GM12878 (cell line): Measurements from ENCODE around the gene AP5Z1. TPM values are rescaled to one million over a fixed set of nuclear protein-coding genes. Genes with fewer than 3 reads are reported as not detected.

ENCODE experiments used
- ATAC-seq: fragments of 200-7000 bp; cut with Tn5 transposase; 3 replicates; pipeline ENCODE4 v1.9.1; 2020; ENCODE audit warnings: mild to moderate bottlenecking, moderate library complexity
- BruUV-seq: library from RNA; stranded (reverse); fragments of 400-500 nt; replicated peaks from 2 replicates; lab custom pipeline; 2021; lab: Mats Ljungman, UMichigan
- CTCF ChIA-PET: fragments of 300-600 bp; sonication (Branson Sonifier 250); formaldehyde crosslinking; extraction: SDS; loops from one replicate; lab custom pipeline; 2021; ENCODE audit warnings: inconsistent platforms; lab: Yijun Ruan, JAX
- POLR2A ChIA-PET: fragments of 350-600 bp; formaldehyde crosslinking; extraction: SDS; loops from one replicate; lab custom pipeline; 2021; ENCODE audit warnings: inconsistent platforms; lab: Charles Lee
- RAD21 ChIA-PET: fragments of 300-600 bp; sonication (Branson Sonifier 250); formaldehyde crosslinking; loops from one replicate; lab custom pipeline; 2023; ENCODE audit warnings: antibody characterized with exemption; ENCODE audit not compliant: unreplicated experiment; lab: Charles Lee
- SMC1A ChIA-PET: fragments of 300-600 bp; sonication (Branson Sonifier 250); formaldehyde crosslinking; loops from one replicate; lab custom pipeline; 2023; ENCODE audit not compliant: unreplicated experiment, uncharacterized antibody; lab: Charles Lee
- DNase-seq: peaks from one replicate; pipeline ENCODE4 v3.0.0-alpha.2; 2011; ENCODE audit warnings: low read depth, low spot score
- FAIRE-seq: peaks from 3 replicates; lab custom pipeline; 2011; peaks lifted over from hg19 to GRCh38; lab: Jason Lieb, UNC
- H2AFZ ChIP-seq: 2 replicates; pipeline ENCODE4 v1.6.0; 2011; ENCODE audit warnings: low read depth, low read length, control low read depth; ENCODE audit not compliant: control insufficient read depth
- H3K27ac ChIP-seq: 2 replicates; pipeline ENCODE4 v1.5.1; 2011; ENCODE audit warnings: control low read depth; ENCODE audit not compliant: control insufficient read depth, insufficient read depth
- H3K27me3 ChIP-seq, 2 experiments: replicated peaks in 1 of 2; 2 replicates each; pipeline versions ENCODE4 v1.6.0 to v1.6.1; 2011; ENCODE audit warnings: low read length in 1 of 2; ENCODE audit not compliant: control insufficient read depth in 2 of 2, insufficient read depth in 2 of 2
- H3K36me3 ChIP-seq, 2 experiments: 2 replicates each; pipeline ENCODE4 v1.5.1; 2011; ENCODE audit warnings: low read length in 1 of 2; ENCODE audit not compliant: control insufficient read depth in 2 of 2, insufficient read depth in 2 of 2
- H3K4me1 ChIP-seq: 2 replicates; pipeline ENCODE4 v1.6.1; 2011; ENCODE audit warnings: mild to moderate bottlenecking, low read length, moderate library complexity, mixed read lengths; ENCODE audit not compliant: control insufficient read depth, insufficient read depth
- H3K4me2 ChIP-seq: 2 replicates; pipeline ENCODE4 v1.6.0; 2011; ENCODE audit warnings: control low read depth; ENCODE audit not compliant: control insufficient read depth, insufficient read depth
- H3K4me3 ChIP-seq: fragments of 200-600 bp; sonication (generic); 2 replicates; pipeline ENCODE4 v1.5.1; 2016
- H3K79me2 ChIP-seq: 2 replicates; pipeline ENCODE4 v1.6.0; 2011; ENCODE audit warnings: low read length; ENCODE audit not compliant: control insufficient read depth, insufficient read depth
- H3K9ac ChIP-seq: 2 replicates; pipeline ENCODE4 v1.8.0; 2011; ENCODE audit warnings: low read length, control low read depth, mixed read lengths; ENCODE audit not compliant: control insufficient read depth, insufficient read depth
- H3K9me3 ChIP-seq: replicated peaks from 3 replicates; pipeline ENCODE4 v1.5.1; 2011; ENCODE audit warnings: mild to moderate bottlenecking, low read length; ENCODE audit not compliant: control insufficient read depth, insufficient read depth
- H4K20me1 ChIP-seq: 2 replicates; pipeline ENCODE4 v1.6.0; 2011; ENCODE audit not compliant: control insufficient read depth, insufficient read depth
- CBFB ChIP-seq: IDR thresholded peaks from 2 replicates; pipeline ENCODE4 v1.6.1; 2016; ENCODE audit warnings: antibody characterized with exemption, low read depth
- MYB ChIP-seq: fragments of 150-350 bp; IDR thresholded peaks from 2 replicates; pipeline ENCODE4 v1.6.1; 2014; ENCODE audit warnings: mild to moderate bottlenecking, low read depth, low read length, borderline replicate concordance
- PAX8 ChIP-seq: fragments of 450-650 bp; IDR thresholded peaks from 2 replicates; pipeline ENCODE4 v1.6.1; 2017; ENCODE audit warnings: mild to moderate bottlenecking, moderate library complexity
- STAT1 ChIP-seq: fragments of 450-650 bp; conservative IDR thresholded peaks from 2 replicates; pipeline ENCODE4 v1.6.1; 2014; ENCODE audit warnings: antibody characterized with exemption, mild to moderate bottlenecking
- TBL1XR1 ChIP-seq: IDR thresholded peaks from 2 replicates; pipeline ENCODE4 v1.6.1; 2012; ENCODE audit warnings: low read depth, low read length, improper control_type of control experiment
- YBX1 ChIP-seq: fragments of 450-650 bp; IDR thresholded peaks from 2 replicates; pipeline ENCODE4 v1.6.1; 2016; ENCODE audit warnings: antibody characterized with exemption
- WGBS: methylation state at CpG from one replicate; pipeline ENCODE4 v1.1.6; 2016; ENCODE audit warnings: low lambda C conversion rate; ENCODE audit not compliant: insufficient replicate concordance, insufficient coverage; ENCODE audit errors: missing lambda C conversion rate; 5-methylcytosine and 5-hydroxymethylcytosine counted together
- in situ Hi-C: fragments of 300-500 bp; cut with MboI; formaldehyde crosslinking; loops from 9 replicates; pipeline ENCODE4 v1.14.3; 2018; ENCODE audit warnings: mixed read lengths
- intact Hi-C: fragments of 100-400 bp; cut with micrococcal nuclease; formaldehyde crosslinking; loops from one replicate; pipeline ENCODE4 v1.14.2; 2022; ENCODE audit not compliant: unreplicated experiment
- polyA plus RNA-seq, 11 experiments: library from polyadenylated mRNA; depleted of rRNA in 4 of 11; unstranded in 6 of 11; stranded (reverse) in 5 of 11; fragments of >200 nt; fragmentation: Nextera tagmentation in 4 of 11; fragmentation: Illumina TruSeq in 1 of 11; extraction: Ambion mirVana in 4 of 11; extraction: Trizol in 1 of 11; gene quantifications; 1 replicate in 1 of 11; 2 replicates in 10 of 11; pipeline versions ENCODE4 v1.2.1 to v1.2.3, GENCODE V29; 2011 to 2016; ENCODE audit warnings: inconsistent platforms in 2 of 11, missing spikeins in 2 of 11, low read depth in 1 of 11
- total RNA-seq, 4 experiments: library from RNA; depleted of rRNA in 3 of 4; stranded (reverse); fragments of >200 nt in 3 of 4; fragmentation: Illumina TruSeq in 1 of 4; extraction: Trizol in 1 of 4; gene quantifications; 2 replicates each; pipeline versions ENCODE4 v1.2.1 to v1.2.3, GENCODE V29; 2013 to 2021
- TF ChIP-seq, protein P1 (sequence below): fragments of 450-650 bp; IDR thresholded peaks from 2 replicates; pipeline ENCODE4 v1.6.1; 2018; ENCODE audit warnings: mild to moderate bottlenecking, low read depth, moderate library complexity; ENCODE audit not compliant: partially characterized antibody

Gene AP5Z1
- total and polyA plus RNA-seq, 10 of the 15 experiments (the other 5 are each of a cell fraction or from before 2014, with no cell fraction given), result 0.37 to 43.4 (median 19.4) TPM

DNA sequence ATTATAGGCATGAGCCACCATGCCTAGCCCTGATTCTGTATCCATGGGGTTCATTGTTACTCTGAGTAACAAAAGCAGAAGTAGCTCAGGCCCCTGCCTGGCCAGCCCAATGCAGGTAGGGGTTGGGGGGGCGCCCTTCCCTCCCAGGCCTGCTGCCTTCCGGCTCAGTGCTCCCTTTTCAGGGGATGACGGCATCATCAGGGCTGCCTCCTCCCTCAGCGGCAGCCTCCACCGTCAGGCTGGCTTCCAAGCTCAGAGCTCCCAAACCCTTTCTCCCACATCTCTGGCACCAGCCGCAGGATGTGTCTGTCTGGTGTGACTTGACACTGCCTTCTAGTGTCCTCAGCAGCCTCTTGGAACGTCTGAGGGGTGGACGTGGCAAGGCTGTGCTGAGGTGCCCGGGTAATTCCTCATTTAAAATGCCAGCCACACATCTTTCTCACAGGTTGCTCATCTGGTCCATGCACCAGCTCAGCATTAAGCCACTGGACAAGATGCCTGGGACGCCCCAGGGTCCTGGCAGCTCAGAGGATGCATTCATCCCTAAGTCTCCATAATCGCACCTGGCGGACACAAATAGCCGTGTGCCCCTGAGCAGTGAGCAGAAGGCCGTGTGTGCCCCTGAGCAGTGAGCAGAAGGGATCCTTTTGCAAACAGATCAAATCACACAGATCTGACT is 48.2 kb downstream of the AP5Z1 start:
- no peak for ATAC-seq
- intact Hi-C loops, result loop anchor here (10.0 kb wide), 1 partner anchor 151 kb away; no protein-coding TSS in a partner anchor
- H3K79me2 ChIP-seq, result no peaks in the 10 kb centered on the region
- ChIA-PET POLR2A (no interaction called here), RAD21 (interaction anchor here (0.5 kb wide), 1 partner anchor 265 kb away, joined by 4 read pairs; no protein-coding TSS in a partner anchor), CTCF (no interaction called here), SMC1A (no interaction called here)
- H3K27ac ChIP-seq, result no peak overlapping the region
- H3K9me3 ChIP-seq, result no peaks in the 10 kb centered on the region
- 23% methylated on average over 14 of the region's 14 CpGs for WGBS
- H3K36me3 ChIP-seq, result no peaks in the 10 kb centered on the region
- H3K9ac ChIP-seq, result no peak overlapping the region
- H4K20me1 ChIP-seq, result no peaks in the 10 kb centered on the region
- DNase-seq, result no peak
- in situ Hi-C loops, result no loop called here
- no peak overlapping the region for H3K4me3 ChIP-seq
- no TSS peak for BruUV-seq
- no peaks in the 10 kb centered on the region for H3K27me3 ChIP-seq
- H2AFZ ChIP-seq, result no peak overlapping the region
- TF ChIP-seq PAX8 (no peak), CBFB (no peak), TBL1XR1 (no peak), MYB (no peak), STAT1 (no peak), YBX1 (no peak)
- TF ChIP-seq, protein P1, sequence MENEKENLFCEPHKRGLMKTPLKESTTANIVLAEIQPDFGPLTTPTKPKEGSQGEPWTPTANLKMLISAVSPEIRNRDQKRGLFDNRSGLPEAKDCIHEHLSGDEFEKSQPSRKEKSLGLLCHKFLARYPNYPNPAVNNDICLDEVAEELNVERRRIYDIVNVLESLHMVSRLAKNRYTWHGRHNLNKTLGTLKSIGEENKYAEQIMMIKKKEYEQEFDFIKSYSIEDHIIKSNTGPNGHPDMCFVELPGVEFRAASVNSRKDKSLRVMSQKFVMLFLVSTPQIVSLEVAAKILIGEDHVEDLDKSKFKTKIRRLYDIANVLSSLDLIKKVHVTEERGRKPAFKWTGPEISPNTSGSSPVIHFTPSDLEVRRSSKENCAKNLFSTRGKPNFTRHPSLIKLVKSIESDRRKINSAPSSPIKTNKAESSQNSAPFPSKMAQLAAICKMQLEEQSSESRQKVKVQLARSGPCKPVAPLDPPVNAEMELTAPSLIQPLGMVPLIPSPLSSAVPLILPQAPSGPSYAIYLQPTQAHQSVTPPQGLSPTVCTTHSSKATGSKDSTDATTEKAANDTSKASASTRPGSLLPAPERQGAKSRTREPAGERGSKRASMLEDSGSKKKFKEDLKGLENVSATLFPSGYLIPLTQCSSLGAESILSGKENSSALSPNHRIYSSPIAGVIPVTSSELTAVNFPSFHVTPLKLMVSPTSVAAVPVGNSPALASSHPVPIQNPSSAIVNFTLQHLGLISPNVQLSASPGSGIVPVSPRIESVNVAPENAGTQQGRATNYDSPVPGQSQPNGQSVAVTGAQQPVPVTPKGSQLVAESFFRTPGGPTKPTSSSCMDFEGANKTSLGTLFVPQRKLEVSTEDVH, result no peak
- H3K4me1 ChIP-seq, result no peaks in the 10 kb centered on the region
- H3K4me2 ChIP-seq, result no peak overlapping the region
- FAIRE-seq, result no peak
